Stimulated activated CD4-positive, alpha-beta T cell treated with anti-CD3 and anti-CD28 coated beads, Interleukin-4, amount 100 ng/mL, for 48 hours (primary cell): Measurements from ENCODE around the gene THG1L.
"Not testable (repeated sequence)": the region's sequence is repeated elsewhere in the genome, so short reads cannot be mapped to it uniquely, and the experiment has no call there.

Experiments
- DNase-seq, 2 donors: peaks; one replicate each; pipeline ENCODE4 v3.0.0-alpha.2; 2020; ENCODE audit warnings: low read depth in 2 of 2

The THG1L gene

GRCh38 chr5:157731272-157732129 is at the start of gene THG1L:
THG1L (plus strand) TSS chr5:157731420; CDS start chr5:157731441, 21 bp downstream.
- peak; percentile 98 to 99 for DNase-seq

- no peak for DNase-seq
These were observed 49.0 kb upstream of the THG1L start for GRCh38 chr5:157682257-157682656.

DNA sequence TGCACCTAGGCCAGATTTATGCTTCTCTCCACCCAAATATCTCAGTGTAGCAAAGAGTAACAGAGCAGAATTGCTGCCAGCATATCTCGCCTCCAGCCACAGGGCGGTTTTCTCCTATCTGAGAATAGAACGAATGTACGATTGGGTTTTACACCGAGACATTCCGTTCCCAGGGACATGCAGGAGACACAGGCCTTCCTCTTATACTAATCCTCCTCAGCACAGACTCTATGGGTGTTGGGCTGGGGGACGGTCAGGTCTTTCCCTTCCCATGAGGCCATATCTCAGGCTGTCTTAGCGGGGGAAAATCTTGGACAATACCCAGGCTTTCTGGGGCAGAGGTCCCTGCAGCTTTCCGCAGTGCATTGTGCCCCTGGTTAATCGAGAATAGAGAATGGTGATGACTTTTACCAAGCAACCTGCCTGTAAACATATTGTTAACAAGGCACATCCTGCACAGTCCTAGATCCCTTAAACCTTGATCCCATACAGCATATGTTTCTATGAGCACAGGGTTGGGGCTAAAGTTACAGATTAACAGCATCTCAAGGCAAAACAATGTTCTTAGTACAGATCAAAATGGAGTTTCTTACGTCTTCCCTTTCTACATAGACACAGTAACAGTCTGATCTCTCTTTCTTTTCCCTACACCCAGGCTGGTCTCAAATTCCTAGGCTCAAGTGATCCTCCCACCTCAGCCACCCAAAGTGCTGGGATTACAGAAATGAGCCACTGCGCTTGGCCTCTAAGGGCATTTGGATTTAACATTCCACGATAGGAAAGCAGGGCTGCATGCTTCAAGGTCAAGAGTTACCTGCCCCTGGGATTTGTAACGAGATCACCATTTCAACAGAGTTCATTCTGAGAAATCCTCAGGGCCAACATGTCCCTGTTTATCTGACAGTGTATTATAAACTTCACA is 44.7 kb upstream of the THG1L start:
- not testable (repeated sequence) for DNase-seq

GRCh38 chr5:157687198-157687554 is 44.0 kb upstream of the THG1L start:
- no peak for DNase-seq

- peak; percentile 15 to 17 for DNase-seq
These were observed 41.1 kb upstream of the THG1L start for GRCh38 chr5:157689942-157690689.

GRCh38 chr5:157690690-157691433 is 40.4 kb upstream of the THG1L start:
- DNase-seq = no peak

DNA sequence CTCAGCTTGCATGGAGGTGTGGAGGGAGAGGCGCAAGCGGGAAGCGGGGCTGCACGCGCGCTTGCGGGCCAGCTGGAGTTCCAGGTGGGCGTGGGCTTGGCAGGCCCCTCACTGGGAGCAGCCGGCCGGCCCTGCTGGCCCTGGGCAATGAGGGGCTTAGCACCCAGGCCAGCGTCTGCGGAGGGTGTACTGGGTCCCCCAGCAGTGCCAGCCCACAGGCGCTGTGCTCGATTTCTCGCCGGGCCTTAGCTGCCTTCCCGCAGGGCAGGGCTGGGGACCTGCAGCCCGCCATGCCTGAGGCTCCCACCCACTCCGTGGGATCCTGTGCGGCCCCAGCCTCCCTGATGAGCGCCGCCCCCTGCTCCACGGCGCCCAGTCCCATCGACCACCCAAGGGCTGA is 37.4 kb upstream of the THG1L start:
- not testable (repeated sequence) for DNase-seq

- DNase-seq = not testable (repeated sequence)
These were observed 35.1 kb upstream of the THG1L start for GRCh38 chr5:157696154-157696553.

GRCh38 chr5:157698674-157699073 is 32.5 kb upstream of the THG1L start:
- DNase-seq = not testable (repeated sequence)

DNA sequence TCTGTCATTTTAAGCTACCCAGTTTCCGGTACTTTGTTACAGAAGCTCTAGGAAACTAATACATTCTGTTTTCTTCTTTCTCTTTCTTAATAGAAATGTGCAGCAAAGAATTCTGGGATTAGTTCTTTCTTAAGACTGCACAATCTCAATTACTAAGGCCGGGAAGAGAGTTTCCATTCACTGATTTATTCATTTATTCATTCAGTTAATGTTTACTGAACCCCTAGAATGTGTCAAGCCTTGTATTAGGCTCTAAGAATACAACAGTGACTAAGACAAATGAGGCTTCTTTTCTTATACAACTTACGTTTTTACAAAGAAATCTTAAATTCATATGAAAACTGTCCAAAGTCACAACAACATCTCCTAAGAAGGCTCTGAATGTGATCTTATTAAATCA is 27.5 kb upstream of the THG1L start:
- DNase-seq = no peak

DNA sequence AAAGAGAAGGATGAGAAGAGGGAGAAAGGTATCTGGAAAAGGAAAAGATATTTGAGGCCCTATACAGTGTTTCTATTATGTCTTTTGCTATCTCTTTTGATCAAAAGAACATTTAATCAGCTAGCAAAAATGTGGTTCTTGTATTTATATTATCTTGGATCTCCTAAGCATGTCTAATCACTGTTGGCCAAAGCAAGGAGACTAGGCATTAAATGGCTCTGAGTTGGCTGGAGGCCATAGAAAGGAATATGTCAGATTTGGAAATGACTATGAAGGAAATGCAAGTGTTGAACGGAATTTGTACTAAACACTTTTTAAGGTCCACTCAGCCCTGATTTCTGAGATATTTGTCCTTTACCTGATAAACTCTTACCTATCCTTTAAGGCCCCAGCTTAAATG is 22.4 kb upstream of the THG1L start:
- no peak for DNase-seq

- no peak for DNase-seq
These were observed 21.9 kb upstream of the THG1L start for GRCh38 chr5:157709346-157709745.

DNA sequence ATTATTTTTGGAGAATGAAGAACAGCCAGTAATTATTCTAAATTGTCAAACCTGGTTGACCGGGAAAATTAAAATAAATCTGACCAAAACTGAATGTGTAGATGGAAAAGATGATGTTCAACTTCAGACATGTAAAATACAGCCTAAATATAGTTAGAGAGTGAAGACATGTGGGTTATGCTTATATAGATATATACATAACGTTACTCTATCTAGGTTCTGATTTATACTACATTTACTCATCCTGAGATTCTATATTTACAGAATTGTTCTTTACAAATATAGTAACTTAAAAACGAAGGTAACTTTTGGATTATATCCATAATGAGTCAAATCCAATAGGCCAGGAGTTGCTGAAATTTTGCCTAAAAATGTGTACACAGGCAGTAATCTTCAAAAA is 20.8 kb upstream of the THG1L start:
- DNase-seq = no peak

DNA sequence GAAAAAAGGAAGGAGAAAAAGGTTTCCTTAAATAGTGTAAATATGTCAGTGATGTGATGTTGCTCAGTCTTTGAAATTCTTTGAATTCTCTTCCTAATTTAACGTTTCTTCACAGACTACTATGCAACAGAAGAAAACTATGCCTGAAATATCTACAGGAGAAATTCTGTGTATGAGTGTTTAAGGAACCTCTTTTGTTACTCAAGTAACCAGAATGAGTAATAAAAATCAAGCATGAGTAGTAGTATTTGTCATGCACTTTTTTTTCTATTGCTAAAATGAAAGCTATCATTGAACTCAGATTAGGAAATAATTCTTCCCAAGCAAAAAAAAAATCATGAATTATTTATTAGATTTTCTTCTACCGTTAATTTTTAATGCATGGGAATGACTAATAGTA is 20.3 kb upstream of the THG1L start:
- no peak for DNase-seq

GRCh38 chr5:157713830-157714595 is 17.2 kb upstream of the THG1L start:
- DNase-seq = no peak

- no peak for DNase-seq
These were observed 16.7 kb upstream of the THG1L start for GRCh38 chr5:157714596-157714864.

DNA sequence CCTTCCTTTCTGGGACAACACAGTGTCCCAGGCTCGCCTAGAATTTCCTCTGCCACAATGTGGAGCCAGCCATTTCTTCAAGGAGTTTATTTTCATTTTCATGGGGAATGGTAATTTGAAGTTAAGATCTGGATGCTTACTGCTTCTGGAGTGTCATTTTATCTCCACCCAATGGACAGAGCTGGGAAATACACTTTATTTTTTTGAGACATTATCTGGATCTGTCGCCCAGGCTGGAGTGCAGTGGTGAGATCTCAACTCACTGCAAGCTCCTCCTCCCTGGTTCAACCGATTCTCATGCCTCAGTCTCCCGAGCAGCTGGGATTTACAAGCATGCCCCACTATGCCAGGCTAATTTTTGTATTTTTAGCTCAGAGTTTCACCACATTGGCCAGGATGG is 12.7 kb upstream of the THG1L start:
- DNase-seq = no peak

DNA sequence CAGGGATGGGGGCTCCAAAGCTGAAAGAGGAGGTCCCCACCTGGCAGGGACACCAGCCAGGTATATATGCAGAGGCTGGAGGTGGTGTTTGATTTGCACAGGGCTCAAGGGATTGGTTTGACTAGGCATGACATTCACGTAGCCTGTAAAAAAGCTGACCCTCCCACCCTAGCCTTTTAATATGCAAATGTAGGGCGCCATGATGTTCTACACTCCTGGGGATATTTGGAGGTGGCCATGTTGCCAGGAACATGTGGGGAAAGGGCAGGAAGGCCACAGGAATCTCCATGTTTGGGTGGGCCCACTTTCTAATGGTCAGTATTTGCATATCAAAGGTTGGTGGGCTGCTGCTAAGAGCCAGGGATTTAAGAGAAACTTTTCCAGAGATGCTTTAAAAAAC is 12.0 kb upstream of the THG1L start:
- DNase-seq = no peak

- DNase-seq = no peak
These were observed 10.1 kb upstream of the THG1L start for GRCh38 chr5:157721159-157721558.

- DNase-seq = not testable (repeated sequence)
These were observed 8.3 kb upstream of the THG1L start for GRCh38 chr5:157722895-157723294.

- not testable (repeated sequence) for DNase-seq
These were observed 4.6 kb upstream of the THG1L start for GRCh38 chr5:157726607-157727006.
